ENCODE results near the gene COA1. TPM values are rescaled to one million over a fixed set of nuclear protein-coding genes. Genes with fewer than 3 reads are reported as not detected.
"Not testable (repeated sequence)": the region's sequence is repeated elsewhere in the genome, so short reads cannot be mapped to it uniquely, and the experiment has no call there.

Gene COA1
- total RNA-seq, 2 experiments from 2014 or later: 78.9 to 79.6 TPM

- peaks cover 43% of the 10 kb centered on the region for H3K4me1 Mint-ChIP-seq (ENCODE audit: low read depth)
- intact Hi-C loops (cut with micrococcal nuclease): loop anchor here (10.0 kb wide), 1 partner anchor 788 kb away; the partner anchor contains the start of genes MRPL32 and PSMA2
- no peaks in the 10 kb centered on the region for H3K27me3 Mint-ChIP-seq
- no peak overlapping the region for H3K27ac Mint-ChIP-seq
- ChIA-PET CTCF (interaction anchor here (1.1 to 6.7 kb wide), 3 partner anchors 115 to 782 kb away, joined by 6 to 127 read pairs (median 7); partner anchors contain the start of gene STK17A), POLR2A (no interaction called here)
- H3K9me3 Mint-ChIP-seq: no peaks in the 10 kb centered on the region
- H3K4me3 Mint-ChIP-seq: no peak overlapping the region
- H3K36me3 Mint-ChIP-seq: peaks cover 5% of the 10 kb centered on the region
- DNase-seq: no peak
Observed at GRCh38 chr7:43723007-43723341, 6.3 kb downstream of the COA1 start.

GRCh38 chr7:43721193-43721806, 8.0 kb downstream of the COA1 start:
- intact Hi-C loops (cut with micrococcal nuclease): loop anchor here (1.0 to 10.0 kb wide), 3 partner anchors 21 to 786 kb away; partner anchors contain the start of genes MRPL32 and PSMA2
- H3K27me3 Mint-ChIP-seq: no peaks in the 10 kb centered on the region
- H3K27ac Mint-ChIP-seq: no peak overlapping the region
- POLR2A ChIA-PET: interaction anchor here (0.6 to 2.0 kb wide), 2 partner anchors 83 to 139 kb away, joined by 3 to 7 read pairs; partner anchors contain the start of gene STK17A
- H3K36me3 Mint-ChIP-seq: peaks cover 7% of the 10 kb centered on the region
- H3K4me3 Mint-ChIP-seq: no peak overlapping the region
- peaks cover 40% of the 10 kb centered on the region for H3K4me1 Mint-ChIP-seq (ENCODE audit: low read depth)
- CTCF ChIA-PET: interaction anchor here (0.6 to 6.7 kb wide), 26 partner anchors 8 to 1225 kb away, joined by 3 to 127 read pairs (median 4); partner anchors contain the start of genes COA1 and STK17A
- DNase-seq: no peak
- H3K9me3 Mint-ChIP-seq: no peaks in the 10 kb centered on the region

DNA sequence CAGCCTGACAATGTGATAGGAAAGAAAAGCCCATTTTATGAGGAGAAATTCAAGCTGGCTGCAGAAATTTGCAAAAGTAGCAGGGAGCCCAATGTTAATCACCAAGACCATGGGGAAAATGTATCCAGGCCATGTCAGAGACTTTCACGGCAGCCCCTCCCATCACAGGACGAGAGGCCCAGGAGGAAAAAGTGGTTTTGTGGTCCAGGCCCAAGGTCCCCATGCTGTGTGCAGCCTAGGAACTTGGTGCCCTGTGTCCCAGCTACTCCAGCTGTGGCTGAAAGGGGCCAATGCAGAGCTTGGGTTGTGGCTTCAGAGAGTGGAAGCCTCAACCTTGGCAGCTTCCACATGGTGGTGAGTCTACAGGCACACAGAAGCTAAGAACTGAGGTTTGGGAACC, 12.7 kb downstream of the COA1 start:
- POLR2A ChIA-PET: no interaction called here
- peaks cover 42% of the 10 kb centered on the region for H3K4me1 Mint-ChIP-seq (ENCODE audit: low read depth)

GRCh38 chr7:43715966-43716365, 13.4 kb downstream of the COA1 start:
- H3K4me1 Mint-ChIP-seq (ENCODE audit: low read depth): peaks cover 39% of the 10 kb centered on the region
- H3K36me3 Mint-ChIP-seq: peaks cover 12% of the 10 kb centered on the region
- H3K27me3 Mint-ChIP-seq; H3K27ac Mint-ChIP-seq; H3K4me3 Mint-ChIP-seq; H3K9me3 Mint-ChIP-seq; intact Hi-C loops (cut with micrococcal nuclease); DNase-seq; POLR2A ChIA-PET: not testable (repeated sequence)
- CTCF ChIA-PET: interaction anchor here (1.0 to 1.6 kb wide), 4 partner anchors 17 to 134 kb away, joined by 3 to 11 read pairs (median 6); partner anchors contain the start of gene STK17A

More for the DNA sequence above, 12.7 kb downstream of the COA1 start:
- CTCF ChIA-PET: interaction anchor here (1.1 to 1.5 kb wide), 2 partner anchors 17 to 134 kb away, joined by 4 to 9 read pairs; partner anchors contain the start of gene STK17A
- intact Hi-C loops (cut with micrococcal nuclease): no loop called here
- Mint-ChIP-seq H3K27ac (no peak overlapping the region), H3K9me3 (no peaks in the 10 kb centered on the region), H3K4me3 (no peak overlapping the region), H3K36me3 (peaks cover 12% of the 10 kb centered on the region), H3K27me3 (no peaks in the 10 kb centered on the region)
- no peak for DNase-seq

DNA sequence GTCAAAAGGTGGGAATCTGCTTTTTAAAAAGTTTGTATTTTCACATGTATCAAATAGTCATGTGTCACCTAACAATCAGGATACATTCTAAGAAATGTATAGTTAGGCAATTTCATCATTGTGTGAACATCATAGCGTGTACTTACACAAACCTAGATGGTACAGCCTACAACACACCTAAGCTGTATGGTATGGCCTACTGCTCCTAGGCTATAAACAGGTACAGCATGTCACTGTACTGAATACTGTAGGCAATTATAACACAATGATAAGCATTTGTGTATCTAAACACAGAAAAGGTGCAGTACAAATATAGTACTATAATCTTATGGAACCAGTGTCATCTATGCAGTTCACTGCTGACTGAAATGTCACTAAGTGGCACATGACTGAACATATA, 17.8 kb downstream of the COA1 start:
- Mint-ChIP-seq H3K9me3 (no peaks in the 10 kb centered on the region), H3K36me3 (peaks cover 8% of the 10 kb centered on the region), H3K4me3 (no peak overlapping the region), H3K27ac (no peak overlapping the region), H3K27me3 (no peaks in the 10 kb centered on the region), H3K4me1 (ENCODE audit: low read depth) (peaks cover 13% of the 10 kb centered on the region)
- CTCF ChIA-PET: interaction anchor here (1.4 to 2.0 kb wide), 2 partner anchors 11 to 123 kb away, joined by 3 to 8 read pairs; no protein-coding TSS in a partner anchor
- POLR2A ChIA-PET: no interaction called here
- no peak for DNase-seq
- intact Hi-C loops (cut with micrococcal nuclease): no loop called here

GRCh38 chr7:43708055-43708454, 21.3 kb downstream of the COA1 start:
- intact Hi-C loops (cut with micrococcal nuclease); H3K9me3 Mint-ChIP-seq; H3K4me3 Mint-ChIP-seq; H3K27ac Mint-ChIP-seq; DNase-seq; POLR2A ChIA-PET; H3K27me3 Mint-ChIP-seq: not testable (repeated sequence)
- peaks cover 31% of the 10 kb centered on the region for H3K4me1 Mint-ChIP-seq (ENCODE audit: low read depth)
- H3K36me3 Mint-ChIP-seq: peaks cover 13% of the 10 kb centered on the region
- CTCF ChIA-PET: interaction anchor here (1.5 kb wide), 1 partner anchor 8 kb away, joined by 3 read pairs; no protein-coding TSS in a partner anchor

DNA sequence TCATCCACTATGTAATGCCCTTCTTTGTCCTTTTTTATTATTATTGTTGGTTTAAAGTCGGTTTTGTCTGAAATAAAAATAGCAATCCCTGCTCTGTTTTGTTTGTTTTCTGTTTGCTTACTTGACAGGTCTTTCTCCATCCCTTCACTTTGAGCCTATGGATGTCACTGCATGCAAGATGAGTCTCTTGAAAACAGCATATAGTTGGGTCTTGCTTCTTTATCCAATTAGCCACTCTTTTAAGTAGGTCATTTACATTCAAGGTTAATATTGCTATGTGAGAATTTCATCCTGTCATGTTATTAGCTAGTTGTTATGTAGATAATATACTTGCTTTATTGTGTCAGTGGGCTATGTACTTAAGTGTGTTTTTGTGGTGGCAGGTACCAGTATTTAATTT, 25.8 kb downstream of the COA1 start:
- no peak for DNase-seq
- Mint-ChIP-seq H3K27me3 (no peaks in the 10 kb centered on the region), H3K27ac (no peak overlapping the region), H3K4me1 (ENCODE audit: low read depth) (peaks cover 60% of the 10 kb centered on the region), H3K36me3 (peaks cover 13% of the 10 kb centered on the region), H3K4me3 (no peak overlapping the region), H3K9me3 (no peaks in the 10 kb centered on the region)
- intact Hi-C loops (cut with micrococcal nuclease): no loop called here
- POLR2A ChIA-PET: no interaction called here
- CTCF ChIA-PET: interaction anchor here (1.3 to 4.4 kb wide), 4 partner anchors 18 to 135 kb away, joined by 3 to 43 read pairs (median 7); partner anchors contain the start of genes COA1 and STK17A

DNA sequence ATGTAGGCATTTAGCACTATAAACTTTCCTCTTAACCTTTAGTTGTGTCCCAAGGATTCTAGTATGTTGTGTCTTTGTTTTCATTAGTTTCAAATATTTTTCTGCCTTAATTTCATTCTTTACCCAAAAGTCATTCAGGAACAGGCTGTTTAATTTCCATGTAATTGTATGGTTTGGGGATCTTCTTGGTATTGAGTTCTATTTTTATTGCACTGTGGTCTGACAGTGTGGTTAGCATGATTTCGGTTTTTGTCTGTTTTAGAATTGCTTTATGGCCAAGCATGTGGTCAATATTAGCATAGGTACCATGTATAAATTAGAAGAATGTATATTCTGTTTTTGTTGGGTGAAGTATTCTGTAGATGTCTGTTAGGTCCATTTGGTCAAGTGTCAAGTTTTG, 26.3 kb downstream of the COA1 start:
- intact Hi-C loops (cut with micrococcal nuclease): no loop called here
- Mint-ChIP-seq H3K9me3 (no peaks in the 10 kb centered on the region), H3K4me1 (ENCODE audit: low read depth) (peaks cover 61% of the 10 kb centered on the region), H3K27me3 (no peaks in the 10 kb centered on the region), H3K4me3 (no peak overlapping the region), H3K36me3 (peaks cover 13% of the 10 kb centered on the region), H3K27ac (no peak overlapping the region)
- ChIA-PET POLR2A (no interaction called here), CTCF (interaction anchor here (1.0 to 6.4 kb wide), 2 partner anchors 18 to 120 kb away, joined by 3 to 548 read pairs; partner anchors contain the start of gene STK17A)
- DNase-seq: no peak

DNA sequence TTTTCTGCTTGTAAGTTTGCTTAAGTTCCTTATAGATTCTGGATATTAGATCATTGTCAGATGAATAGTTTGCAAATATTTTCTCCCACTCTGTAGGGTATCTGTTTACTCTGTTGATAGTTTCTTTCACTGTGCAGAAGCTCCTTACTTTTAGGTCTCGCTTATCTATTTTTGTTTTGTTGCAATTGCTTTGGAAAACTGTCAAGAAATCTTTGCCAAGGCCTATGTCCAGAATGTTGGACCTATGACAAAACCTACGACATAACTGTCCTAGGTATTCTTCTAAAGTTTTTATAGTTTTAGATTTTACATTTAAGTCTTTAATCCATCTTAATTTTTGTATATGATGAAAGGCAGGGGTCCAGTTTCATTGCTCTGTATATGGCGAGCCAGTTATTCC, 27.4 kb downstream of the COA1 start:
- Mint-ChIP-seq H3K27me3 (no peaks in the 10 kb centered on the region), H3K4me3 (no peak overlapping the region), H3K27ac (no peak overlapping the region), H3K36me3 (peaks cover 13% of the 10 kb centered on the region), H3K4me1 (ENCODE audit: low read depth) (peaks cover 66% of the 10 kb centered on the region), H3K9me3 (no peaks in the 10 kb centered on the region)
- intact Hi-C loops (cut with micrococcal nuclease): loop anchor here (2.0 kb wide), 1 partner anchor 79 kb away; no protein-coding TSS in a partner anchor
- ChIA-PET CTCF (interaction anchor here (5.0 to 6.4 kb wide), 2 partner anchors 53 to 119 kb away, joined by 108 to 548 read pairs; partner anchors contain the start of gene STK17A), POLR2A (no interaction called here)
- DNase-seq: no peak

DNA sequence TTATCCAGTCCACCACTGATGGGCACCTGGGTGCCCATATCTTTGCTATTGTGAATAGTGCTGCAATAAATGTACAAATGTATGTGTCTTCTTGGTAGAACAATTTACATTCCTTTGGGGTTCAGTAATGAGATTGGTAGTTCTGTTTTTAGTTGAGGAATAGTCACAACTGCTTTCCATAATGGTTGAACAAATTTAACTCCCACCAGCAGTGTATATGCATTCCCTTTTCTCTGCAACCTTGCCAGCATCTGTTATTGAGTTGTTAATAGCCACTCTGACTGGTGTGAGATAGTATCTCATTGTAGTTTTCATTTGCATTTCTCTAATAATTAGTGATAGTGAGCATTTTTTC, 27.8 kb downstream of the COA1 start:
- Mint-ChIP-seq H3K27ac (no peak overlapping the region), H3K36me3 (peaks cover 13% of the 10 kb centered on the region)
- POLR2A ChIA-PET: no interaction called here

DNA sequence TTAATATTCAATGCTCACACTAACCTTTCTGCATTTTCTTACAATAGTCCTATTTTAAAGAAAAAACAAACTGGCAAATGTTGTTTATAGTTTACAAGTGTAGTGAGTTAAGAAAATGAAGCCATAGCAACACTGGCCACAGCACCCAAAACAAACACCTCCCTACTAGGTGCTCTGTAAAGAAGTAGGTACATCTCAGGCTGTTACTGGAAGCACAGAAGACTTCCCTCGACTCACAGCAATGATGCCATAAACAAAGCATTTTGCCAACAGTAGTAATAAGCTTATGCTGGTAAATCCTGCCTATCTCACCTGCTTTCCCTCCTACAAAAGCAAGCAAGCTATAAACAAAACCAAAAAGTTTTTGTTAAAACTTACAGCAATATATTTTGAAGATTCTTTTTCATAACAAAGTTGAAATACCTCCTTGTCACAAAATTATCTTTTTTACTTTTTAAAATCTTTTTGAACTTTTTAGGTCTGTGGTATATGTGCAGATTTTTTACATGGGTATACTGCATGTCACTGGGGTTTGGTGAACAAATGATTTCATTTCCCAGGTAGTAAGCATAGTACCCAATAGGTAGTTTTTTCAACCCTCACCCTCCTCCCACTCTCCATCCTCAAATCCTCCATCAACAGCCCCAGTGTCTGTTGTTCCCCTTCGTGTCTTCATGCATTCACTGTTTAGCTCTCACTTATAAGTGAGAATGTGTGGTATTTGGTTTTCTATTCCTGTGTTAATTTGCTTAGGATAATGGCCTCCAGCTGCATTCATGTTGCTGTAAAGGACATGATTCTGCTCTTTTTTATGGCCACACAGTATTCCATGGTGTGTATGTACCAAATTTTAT, 28.4 kb downstream of the COA1 start:
- POLR2A ChIA-PET: interaction anchor here (1.2 to 2.4 kb wide), 4 partner anchors 31 to 118 kb away, joined by 6 to 47 read pairs (median 11); partner anchors contain the start of gene STK17A
- no peak overlapping the region for H3K27ac Mint-ChIP-seq

More for the DNA sequence above, 27.8 kb downstream of the COA1 start:
- Mint-ChIP-seq H3K4me3 (no peak overlapping the region), H3K4me1 (ENCODE audit: low read depth) (peaks cover 66% of the 10 kb centered on the region), H3K27me3 (no peaks in the 10 kb centered on the region), H3K9me3 (no peaks in the 10 kb centered on the region)
- CTCF ChIA-PET: interaction anchor here (1.0 to 6.4 kb wide), 10 partner anchors 9 to 135 kb away, joined by 3 to 548 read pairs (median 20); partner anchors contain the start of genes COA1 and STK17A
- DNase-seq: no peak
- intact Hi-C loops (cut with micrococcal nuclease): loop anchor here (2.0 kb wide), 1 partner anchor 79 kb away; no protein-coding TSS in a partner anchor

More for the DNA sequence above, 28.4 kb downstream of the COA1 start:
- H3K27me3 Mint-ChIP-seq: no peaks in the 10 kb centered on the region
- intact Hi-C loops (cut with micrococcal nuclease): loop anchor here (1.0 to 2.0 kb wide), 4 partner anchors 20 to 119 kb away; no protein-coding TSS in a partner anchor
- H3K9me3 Mint-ChIP-seq: no peaks in the 10 kb centered on the region
- peaks cover 65% of the 10 kb centered on the region for H3K4me1 Mint-ChIP-seq (ENCODE audit: low read depth)
- no peak for DNase-seq
- CTCF ChIA-PET: interaction anchor here (0.8 to 6.4 kb wide), 41 partner anchors 7 to 759 kb away, joined by 3 to 548 read pairs (median 6); partner anchors contain the start of genes BLVRA, COA1 and STK17A
- H3K36me3 Mint-ChIP-seq: peaks cover 12% of the 10 kb centered on the region
- no peak overlapping the region for H3K4me3 Mint-ChIP-seq
